KMS-11 (cell line): ENCODE measurements around the gene HECW1.
"Not testable (repeated sequence)": the region's sequence is repeated elsewhere in the genome, so short reads cannot be mapped to it uniquely, and the experiment has no call there.

Experiments
- H2AFZ ChIP-seq: fragments of 200-600 bp; sonication (generic); 2 replicates; pipeline ENCODE4 v1.6.1; 2016; ENCODE audit warnings: antibody characterized with exemption, mixed run types, low read depth
- H3K27ac ChIP-seq: fragments of 200-600 bp; sonication (generic); 2 replicates; pipeline ENCODE4 v1.6.1; 2016; ENCODE audit warnings: mild to moderate bottlenecking, mixed run types
- H3K27me3 ChIP-seq: fragments of 200-600 bp; sonication (generic); 2 replicates; pipeline ENCODE4 v1.6.1; 2017; ENCODE audit warnings: mild to moderate bottlenecking, low read depth, mixed run types, moderate library complexity; ENCODE audit not compliant: insufficient read depth
- H3K36me3 ChIP-seq: fragments of 200-600 bp; sonication (generic); 2 replicates; pipeline ENCODE4 v1.6.1; 2017; ENCODE audit warnings: mild to moderate bottlenecking, mixed run types; ENCODE audit not compliant: insufficient read depth
- H3K4me1 ChIP-seq: fragments of 200-600 bp; sonication (generic); 2 replicates; pipeline ENCODE4 v1.6.1; 2016; ENCODE audit warnings: mild to moderate bottlenecking, low read depth, mixed run types; ENCODE audit not compliant: poor library complexity, severe bottlenecking
- H3K4me2 ChIP-seq: fragments of 200-600 bp; sonication (generic); 2 replicates; pipeline ENCODE4 v1.7.0; 2016; ENCODE audit warnings: mild to moderate bottlenecking, mixed run types
- H3K4me3 ChIP-seq: fragments of 200-600 bp; sonication (generic); IDR thresholded peaks from 2 replicates; pipeline ENCODE4 v1.6.1; 2017; ENCODE audit warnings: low read depth, low read length, mixed read lengths; ENCODE audit not compliant: insufficient read depth
- H3K79me2 ChIP-seq: fragments of 200-600 bp; sonication (generic); 2 replicates; pipeline ENCODE4 v1.6.1; 2016; ENCODE audit warnings: low read depth, mixed run types; ENCODE audit not compliant: insufficient read depth
- H3K9ac ChIP-seq: fragments of 200-600 bp; sonication (generic); 2 replicates; pipeline ENCODE4 v1.6.1; 2016; ENCODE audit warnings: mild to moderate bottlenecking, mixed run types
- H4K20me1 ChIP-seq: fragments of 200-600 bp; sonication (generic); 2 replicates; pipeline ENCODE4 v1.6.1; 2016; ENCODE audit warnings: mild to moderate bottlenecking, mixed run types; ENCODE audit not compliant: insufficient read depth
- CTCF ChIP-seq: fragments of 200-600 bp; sonication (generic); conservative IDR thresholded peaks from 2 replicates; pipeline ENCODE4 v1.6.1; 2017; ENCODE audit warnings: low read depth, mild to moderate bottlenecking, antibody characterized with exemption, low read length, moderate library complexity, mixed read lengths

HECW1 gene

GRCh38 chr7:43484678-43485395 is 372.4 kb downstream of the HECW1 start:
- H3K9ac ChIP-seq: no peak overlapping the region
- H3K4me1 ChIP-seq: peaks cover 24% of the 10 kb centered on the region
- no peaks in the 10 kb centered on the region for H3K79me2 ChIP-seq
- no peaks in the 10 kb centered on the region for H3K36me3 ChIP-seq
- no peak overlapping the region for H2AFZ ChIP-seq
- H3K27me3 ChIP-seq: no peaks in the 10 kb centered on the region
- no peak overlapping the region for H3K27ac ChIP-seq
- no peak overlapping the region for H3K4me3 ChIP-seq
- no peak for TF ChIP-seq CTCF
- H4K20me1 ChIP-seq: no peaks in the 10 kb centered on the region
- no peak overlapping the region for H3K4me2 ChIP-seq

- Histone ChIP-seq H3K4me1 (peaks cover 23% of the 10 kb centered on the region), H3K36me3 (no peaks in the 10 kb centered on the region), H3K79me2 (no peaks in the 10 kb centered on the region), H3K4me2 (no peak overlapping the region), H3K27me3 (no peaks in the 10 kb centered on the region), H4K20me1 (no peaks in the 10 kb centered on the region), H3K9ac (no peak overlapping the region), H2AFZ (no peak overlapping the region), H3K4me3 (no peak overlapping the region), H3K27ac (no peak overlapping the region)
- TF ChIP-seq CTCF: no peak
Measured at GRCh38 chr7:43485580-43485979, 373.1 kb downstream of the HECW1 start.

GRCh38 chr7:43486008-43486407 is 373.6 kb downstream of the HECW1 start:
- not testable (repeated sequence) for H3K9ac ChIP-seq, H3K36me3 ChIP-seq, H3K27me3 ChIP-seq, H3K27ac ChIP-seq, H4K20me1 ChIP-seq, H3K79me2 ChIP-seq, H3K4me2 ChIP-seq, H3K4me3 ChIP-seq, H2AFZ ChIP-seq
- H3K4me1 ChIP-seq: peaks cover 23% of the 10 kb centered on the region

GRCh38 chr7:43486634-43487033 is 374.2 kb downstream of the HECW1 start:
- H3K4me2 ChIP-seq: no peak overlapping the region

More at GRCh38 chr7:43486634-43487033, 374.2 kb downstream of the HECW1 start:
- TF ChIP-seq CTCF: no peak
- Histone ChIP-seq H3K27ac (no peak overlapping the region), H4K20me1 (no peaks in the 10 kb centered on the region), H3K9ac (no peak overlapping the region), H3K79me2 (no peaks in the 10 kb centered on the region), H3K27me3 (no peaks in the 10 kb centered on the region), H3K4me3 (no peak overlapping the region), H3K36me3 (no peaks in the 10 kb centered on the region), H2AFZ (no peak overlapping the region), H3K4me1 (peaks cover 23% of the 10 kb centered on the region)
